Kasumi-1 (cell line): Measurements from ENCODE around the gene MAG.

Experiments used
- DNase-seq, 2 experiments: peaks; one replicate each; lab custom pipeline; 2025; lab: John Stamatoyannopoulos, UW

The MAG gene

DNA sequence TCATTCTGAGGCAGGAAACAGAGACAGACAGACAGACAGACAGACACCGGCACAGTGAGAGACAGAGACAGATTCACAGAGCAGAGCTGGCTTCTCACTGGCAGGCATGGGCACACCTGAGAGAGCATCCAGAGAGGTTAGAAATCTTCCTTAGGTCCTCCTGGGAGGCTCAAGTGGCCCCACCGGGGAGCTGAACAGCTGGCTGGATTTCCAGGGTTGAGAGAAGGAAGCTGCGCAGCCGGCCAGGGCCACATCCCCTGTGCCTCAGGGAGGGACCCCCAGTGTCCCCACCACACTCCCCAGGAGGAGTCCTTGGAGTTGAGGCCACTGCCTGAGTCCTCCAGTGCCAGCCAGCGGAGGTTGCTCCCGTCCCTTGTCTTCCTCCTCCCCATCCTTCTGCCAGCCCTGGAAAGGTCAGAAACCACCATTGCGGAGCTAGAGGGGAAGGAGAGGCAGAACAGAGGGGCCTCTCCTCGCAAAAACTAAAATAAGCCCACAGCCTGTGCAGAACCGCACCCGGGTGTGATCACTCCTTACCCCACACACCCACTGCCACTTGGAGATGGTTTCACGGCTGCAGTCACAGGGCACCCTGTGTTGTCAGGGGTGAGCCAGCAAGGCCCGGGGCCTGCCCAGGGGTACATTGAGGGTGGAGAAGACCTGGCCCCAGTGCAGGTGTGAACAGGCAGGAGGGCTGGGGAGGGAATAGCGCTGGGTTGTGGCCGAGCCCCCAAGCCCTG is 70.5 kb downstream of the MAG start:
- no peak for DNase-seq

DNA sequence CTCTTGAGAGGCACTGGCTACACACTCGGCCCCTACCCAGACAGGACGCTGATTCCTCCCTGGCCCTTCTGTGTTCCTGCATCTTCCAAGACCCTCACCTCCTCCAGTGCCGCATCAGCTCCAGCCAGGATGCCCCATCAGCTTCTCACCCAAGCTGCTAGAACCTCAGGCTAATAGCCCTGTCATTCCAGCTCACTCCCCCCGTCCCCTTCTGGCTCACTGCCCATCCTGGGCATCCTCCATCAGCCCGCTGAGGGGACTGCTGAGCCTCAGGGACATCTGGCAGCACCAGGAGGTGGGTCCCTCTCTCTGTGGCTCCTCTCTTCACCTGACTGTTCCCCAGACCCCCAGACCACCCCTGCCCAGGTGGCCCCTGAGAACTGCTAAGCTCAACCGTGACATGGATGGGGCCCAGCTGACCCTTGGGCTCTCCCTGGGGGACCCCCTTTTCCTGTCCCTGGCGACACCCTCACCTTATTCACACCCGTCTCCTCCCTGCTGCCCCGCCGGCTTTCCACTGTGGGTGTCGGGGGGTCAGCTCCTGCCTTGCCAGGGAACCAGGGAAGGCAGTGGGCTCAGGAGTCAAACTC is 71.1 kb downstream of the MAG start:
- DNase-seq, result no peak
